Natural killer cell (primary cell): ENCODE results near the gene CCDC90B. TPM values are rescaled to one million over a fixed set of nuclear protein-coding genes. Genes with fewer than 3 reads are reported as not detected.
A peak's percentile ranks its signal among the peaks of the same experiment; 100 is the strongest.

Experiments used
- ATAC-seq, 3 donors: fragments of 150-1000 bp in 2 of 3; fragments of 200-7000 bp in 1 of 3; cut with Tn5 transposase; 1 replicate in 1 of 3; 2 replicates in 2 of 3; pipeline ENCODE4 v1.10.0; 2021; ENCODE audit warnings: mild to moderate bottlenecking in 2 of 3, moderate library complexity in 2 of 3
- DNase-seq, 2 donors: peaks; one replicate each; pipeline versions ENCODE4 v3.0.0 to v3.0.0-alpha.2; 2013 to 2021; ENCODE audit warnings: mixed read lengths in 1 of 2
- H3K27ac ChIP-seq: one replicate; pipeline ENCODE4 v1.5.1; 2013; ENCODE audit warnings: mild to moderate bottlenecking, low read length
- H3K27me3 ChIP-seq: one replicate; pipeline ENCODE4 v1.6.1; 2013; ENCODE audit warnings: low read length; ENCODE audit not compliant: control insufficient read depth, insufficient read depth
- H3K36me3 ChIP-seq: one replicate; pipeline ENCODE4 v1.6.1; 2013; ENCODE audit warnings: low read length; ENCODE audit not compliant: control insufficient read depth, insufficient read depth
- H3K4me1 ChIP-seq: one replicate; pipeline ENCODE4 v1.6.1; 2013; ENCODE audit warnings: low read length; ENCODE audit not compliant: control insufficient read depth, insufficient read depth
- H3K4me3 ChIP-seq: one replicate; pipeline ENCODE4 v1.5.1; 2013; ENCODE audit warnings: low read length
- H3K9me3 ChIP-seq: one replicate; pipeline ENCODE4 v1.6.1; 2013; ENCODE audit warnings: low read length; ENCODE audit not compliant: control insufficient read depth, insufficient read depth
- H3K27ac Mint-ChIP-seq, 2 donors: one replicate each; pipeline ENCODE4 v1.8.0; 2022; ENCODE audit warnings: mild to moderate bottlenecking in 2 of 2, mixed read lengths in 2 of 2, moderate library complexity in 1 of 2
- H3K27me3 Mint-ChIP-seq, 2 donors: one replicate each; pipeline ENCODE4 v1.8.0; 2022; ENCODE audit warnings: low read depth in 2 of 2, mixed read lengths in 2 of 2
- H3K36me3 Mint-ChIP-seq: one replicate; pipeline ENCODE4 v1.8.0; 2022; ENCODE audit warnings: mixed read lengths
- H3K4me1 Mint-ChIP-seq, 2 donors: one replicate each; pipeline ENCODE4 v1.8.0; 2022; ENCODE audit warnings: mixed read lengths in 2 of 2
- H3K4me3 Mint-ChIP-seq: one replicate; pipeline ENCODE4 v1.8.0; 2022; ENCODE audit warnings: mild to moderate bottlenecking, moderate library complexity, mixed read lengths
- H3K9me3 Mint-ChIP-seq, 2 donors: one replicate each; pipeline ENCODE4 v1.8.0; 2022; ENCODE audit warnings: mixed read lengths in 2 of 2
- WGBS: methylation state at CpG from one replicate; pipeline ENCODE4 v1.1.7; 2013; ENCODE audit warnings: missing lambda C conversion rate; ENCODE audit not compliant: insufficient coverage; 5-methylcytosine and 5-hydroxymethylcytosine counted together
- intact Hi-C: fragments of 100-400 bp; cut with micrococcal nuclease; formaldehyde crosslinking; loops from one replicate; pipeline ENCODE4 v1.14.2; 2022
- total RNA-seq, 4 donors: library from RNA; stranded (reverse); fragments of 120-200 nt in 1 of 4; gene quantifications; one replicate each; pipeline versions ENCODE4 v1.2.3 to v1.2.4, GENCODE V29; 2013 to 2022
- TF ChIP-seq, protein P1 (sequence below): fragments of 200-600 bp; IDR thresholded peaks from one replicate; pipeline ENCODE4 v1.8.0; 2022; ENCODE audit warnings: antibody characterized with exemption

CCDC90B gene
- total RNA-seq, 3 donors from 2014 or later (not counting 1 experiment from before 2014, with no cell fraction given), result 27.3 to 30.2 (median 29.5) TPM

GRCh38 chr11:83285151-83285770 lies 906 bp downstream of the CCDC90B start:
- 2% methylated on average over 22 of the region's 22 CpGs for WGBS
- Histone ChIP-seq H3K9me3 (no peaks in the 10 kb centered on the region), H3K36me3 (peaks cover 4% of the 10 kb centered on the region), H3K4me3 (peak overlapping the region; percentile 81), H3K27ac (peak overlapping the region; percentile 97), H3K4me1 (peaks cover 4% of the 10 kb centered on the region), H3K27me3 (no peaks in the 10 kb centered on the region)
- intact Hi-C loops, result loop anchor here (1.0 to 2.0 kb wide), 3 partner anchors 90 to 213 kb away; no protein-coding TSS in a partner anchor
- Mint-ChIP-seq H3K36me3 (no peaks in the 10 kb centered on the region), H3K4me3 (peak overlapping the region; percentile 96), H3K27me3 (peaks cover 0 to 8% of the 10 kb centered on the region in 2 donors), H3K9me3 (no peaks in the 10 kb centered on the region), H3K4me1 (peaks cover 26 to 27% of the 10 kb centered on the region in 2 donors), H3K27ac (peak overlapping the region; percentile 99 to 100)
- ATAC-seq (peak; percentile 11 to 21 (median 19)), DNase-seq (no peak)
- TF ChIP-seq, protein P1, sequence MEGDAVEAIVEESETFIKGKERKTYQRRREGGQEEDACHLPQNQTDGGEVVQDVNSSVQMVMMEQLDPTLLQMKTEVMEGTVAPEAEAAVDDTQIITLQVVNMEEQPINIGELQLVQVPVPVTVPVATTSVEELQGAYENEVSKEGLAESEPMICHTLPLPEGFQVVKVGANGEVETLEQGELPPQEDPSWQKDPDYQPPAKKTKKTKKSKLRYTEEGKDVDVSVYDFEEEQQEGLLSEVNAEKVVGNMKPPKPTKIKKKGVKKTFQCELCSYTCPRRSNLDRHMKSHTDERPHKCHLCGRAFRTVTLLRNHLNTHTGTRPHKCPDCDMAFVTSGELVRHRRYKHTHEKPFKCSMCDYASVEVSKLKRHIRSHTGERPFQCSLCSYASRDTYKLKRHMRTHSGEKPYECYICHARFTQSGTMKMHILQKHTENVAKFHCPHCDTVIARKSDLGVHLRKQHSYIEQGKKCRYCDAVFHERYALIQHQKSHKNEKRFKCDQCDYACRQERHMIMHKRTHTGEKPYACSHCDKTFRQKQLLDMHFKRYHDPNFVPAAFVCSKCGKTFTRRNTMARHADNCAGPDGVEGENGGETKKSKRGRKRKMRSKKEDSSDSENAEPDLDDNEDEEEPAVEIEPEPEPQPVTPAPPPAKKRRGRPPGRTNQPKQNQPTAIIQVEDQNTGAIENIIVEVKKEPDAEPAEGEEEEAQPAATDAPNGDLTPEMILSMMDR, result no peak

DNA sequence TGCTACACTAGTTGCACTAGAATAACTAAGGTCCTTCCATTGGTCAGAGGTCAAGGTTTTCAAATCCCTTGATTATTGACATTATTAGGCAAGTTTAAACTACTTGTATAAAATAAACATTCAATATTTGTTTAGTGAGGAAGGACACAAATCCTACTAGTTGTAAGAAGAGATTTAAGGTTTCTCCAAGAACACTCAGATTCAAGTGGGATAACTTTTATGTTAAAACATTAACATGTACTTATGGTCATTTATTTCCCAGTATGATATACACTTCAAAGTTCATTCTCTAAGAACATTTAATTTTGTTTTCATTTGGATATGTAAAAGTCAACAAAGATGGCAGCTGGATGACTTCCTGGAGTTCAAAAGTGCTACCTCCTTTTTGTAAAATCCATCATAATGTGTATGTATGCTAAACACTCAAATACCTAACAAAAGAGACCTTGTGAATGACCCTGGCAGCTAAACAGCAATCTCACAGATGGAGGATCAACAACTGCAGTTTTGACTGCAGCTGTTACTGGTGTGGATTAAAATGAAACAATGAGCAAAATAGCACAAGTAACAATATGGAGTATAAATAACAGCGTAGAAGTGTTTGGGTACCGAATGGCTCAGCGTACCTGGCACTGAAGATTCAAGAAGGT lies 1.5 kb downstream of the CCDC90B start:
- peaks cover 4% of the 10 kb centered on the region for H3K4me1 ChIP-seq
- Mint-ChIP-seq H3K4me1 (peaks cover 26 to 29% of the 10 kb centered on the region in 2 donors), H3K27ac (peak overlapping the region; percentile 99 to 100), H3K4me3 (peak overlapping the region; percentile 96), H3K36me3 (peaks cover 2% of the 10 kb centered on the region), H3K9me3 (no peaks in the 10 kb centered on the region), H3K27me3 (peaks cover 0 to 8% of the 10 kb centered on the region in 2 donors)
- H3K27me3 ChIP-seq, result no peaks in the 10 kb centered on the region
- WGBS, result 39% methylated on average over 3 of the region's 3 CpGs
- DNase-seq, result peak in 1 of 2 donors; percentile 17
- intact Hi-C loops, result loop anchor here (1.0 to 2.0 kb wide), 3 partner anchors 90 to 212 kb away; no protein-coding TSS in a partner anchor
- no peak overlapping the region for H3K4me3 ChIP-seq
- TF ChIP-seq, protein P1, result no peak
- H3K27ac ChIP-seq, result peak overlapping the region; percentile 97
- H3K36me3 ChIP-seq, result peaks cover 6% of the 10 kb centered on the region
- no peaks in the 10 kb centered on the region for H3K9me3 ChIP-seq
- no peak for ATAC-seq

GRCh38 chr11:83282084-83282716 lies 4.0 kb downstream of the CCDC90B start:
- intact Hi-C loops, result no loop called here
- TF ChIP-seq, protein P1, result no peak
- no peaks in the 10 kb centered on the region for H3K27me3 ChIP-seq
- 81% methylated on average over 4 of the region's 4 CpGs for WGBS
- DNase-seq, result no peak
- H3K36me3 Mint-ChIP-seq, result peaks cover 6% of the 10 kb centered on the region
- no peak overlapping the region for H3K4me3 Mint-ChIP-seq
- H3K27me3 Mint-ChIP-seq, result no peaks in the 10 kb centered on the region
- no peak for ATAC-seq
- no peak overlapping the region for H3K27ac ChIP-seq
- H3K4me1 Mint-ChIP-seq, result peaks cover 26 to 29% of the 10 kb centered on the region in 2 donors
- H3K27ac Mint-ChIP-seq, result peak overlapping the region in 1 of 2 donors; percentile 5
- peaks cover 4% of the 10 kb centered on the region for H3K4me1 ChIP-seq
- H3K4me3 ChIP-seq, result no peak overlapping the region
- H3K9me3 Mint-ChIP-seq, result no peaks in the 10 kb centered on the region
- H3K36me3 ChIP-seq, result peaks cover 17% of the 10 kb centered on the region
- no peaks in the 10 kb centered on the region for H3K9me3 ChIP-seq
